ENCODE measurements around the gene EEFSEC.

EEFSEC gene

GRCh38 chr3:128127236-128127635 is 26.0 kb upstream of the EEFSEC start:
- ChIA-PET CTCF (no interaction called here), POLR2A (no interaction called here)
- DNase-seq (ENCODE audit: extremely low spot score) = no peak
- TF ChIP-seq SP1 (IDR thresholded peaks at IDR 0.05) (no peak), LEF1 (IDR thresholded peaks at IDR 0.05; ENCODE audit: borderline replicate concordance) (no peak), PKNOX1 (IDR thresholded peaks at IDR 0.05) (no peak), ELF4 (IDR thresholded peaks at IDR 0.05) (no peak), CTBP1 (IDR thresholded peaks at IDR 0.05; ENCODE audit: borderline replicate concordance) (no peak), ZNF384 (IDR thresholded peaks at IDR 0.05) (no peak), SUZ12 (IDR thresholded peaks at IDR 0.05) (no peak), L3MBTL2 (conservative IDR thresholded peaks at IDR 0.05) (no peak), FOXM1 (IDR thresholded peaks at IDR 0.05; ENCODE audit: borderline replicate concordance) (no peak), FOXK2 (IDR thresholded peaks at IDR 0.05) (no peak), NFRKB (IDR thresholded peaks at IDR 0.05) (no peak)

- CTCF ChIA-PET = no interaction called here
- TF ChIP-seq ZNF384 (IDR thresholded peaks at IDR 0.05) (no peak), FOXM1 (IDR thresholded peaks at IDR 0.05; ENCODE audit: borderline replicate concordance) (no peak), ARNT (IDR thresholded peaks at IDR 0.05) (no peak), HDGF (IDR thresholded peaks at IDR 0.05; ENCODE audit: borderline replicate concordance) (no peak)
- DNase-seq (ENCODE audit: extremely low spot score) = no peak
- POLR2A ChIA-PET = no interaction called here
Measured at GRCh38 chr3:128128251-128128650, 25.0 kb upstream of the EEFSEC start.

- ChIA-PET POLR2A (no interaction called here), CTCF (interaction anchor here (2.4 kb wide), 1 partner anchor 9 kb away, joined by 10 read pairs; the partner anchor contains the start of gene RUVBL1)
- no peak for DNase-seq (ENCODE audit: extremely low spot score)
- TF ChIP-seq CTBP1 (IDR thresholded peaks at IDR 0.05; ENCODE audit: borderline replicate concordance) (no peak), FOXA1 (IDR thresholded peaks at IDR 0.05) (no peak), PKNOX1 (IDR thresholded peaks at IDR 0.05) (no peak), SP1 (IDR thresholded peaks at IDR 0.05) (no peak), HDGF (IDR thresholded peaks at IDR 0.05; ENCODE audit: borderline replicate concordance) (no peak), L3MBTL2 (conservative IDR thresholded peaks at IDR 0.05) (no peak), LEF1 (IDR thresholded peaks at IDR 0.05; ENCODE audit: borderline replicate concordance) (no peak), TARDBP (IDR thresholded peaks at IDR 0.05) (no peak), ARNT (IDR thresholded peaks at IDR 0.05) (no peak), FOXM1 (IDR thresholded peaks at IDR 0.05; ENCODE audit: borderline replicate concordance) (no peak), ZNF384 (IDR thresholded peaks at IDR 0.05) (no peak), ELF4 (IDR thresholded peaks at IDR 0.05) (no peak), SUZ12 (IDR thresholded peaks at IDR 0.05) (no peak), NFRKB (IDR thresholded peaks at IDR 0.05) (no peak), BHLHE40 (IDR thresholded peaks at IDR 0.05; ENCODE audit: borderline replicate concordance) (no peak), FOXK2 (IDR thresholded peaks at IDR 0.05) (no peak)
Measured at GRCh38 chr3:128131897-128132646, 21.2 kb upstream of the EEFSEC start.

- no peak for DNase-seq (ENCODE audit: extremely low spot score)
Measured at GRCh38 chr3:128133273-128133883, 19.9 kb upstream of the EEFSEC start.

GRCh38 chr3:128143496-128143895 is 9.8 kb upstream of the EEFSEC start:
- TF ChIP-seq FOXK2 (IDR thresholded peaks at IDR 0.05) (no peak), SP1 (IDR thresholded peaks at IDR 0.05) (no peak), FOXM1 (IDR thresholded peaks at IDR 0.05; ENCODE audit: borderline replicate concordance) (no peak), ARNT (IDR thresholded peaks at IDR 0.05) (no peak), ZNF384 (IDR thresholded peaks at IDR 0.05) (no peak), L3MBTL2 (conservative IDR thresholded peaks at IDR 0.05) (no peak), PKNOX1 (IDR thresholded peaks at IDR 0.05) (no peak), CTBP1 (IDR thresholded peaks at IDR 0.05; ENCODE audit: borderline replicate concordance) (no peak), TARDBP (IDR thresholded peaks at IDR 0.05) (no peak), SUZ12 (IDR thresholded peaks at IDR 0.05) (no peak), BHLHE40 (IDR thresholded peaks at IDR 0.05; ENCODE audit: borderline replicate concordance) (no peak), HDGF (IDR thresholded peaks at IDR 0.05; ENCODE audit: borderline replicate concordance) (no peak), FOXA1 (IDR thresholded peaks at IDR 0.05) (no peak)
- ChIA-PET POLR2A (no interaction called here), CTCF (interaction anchor here (0.6 kb wide), 1 partner anchor 232 kb away, joined by 3 read pairs; no protein-coding TSS in a partner anchor)
- no peak for DNase-seq (ENCODE audit: extremely low spot score)

More at GRCh38 chr3:128133273-128133883, 19.9 kb upstream of the EEFSEC start:
- ChIA-PET POLR2A (interaction anchor here (1.5 to 1.8 kb wide), 2 partner anchors 10 to 20 kb away, joined by 4 to 8 read pairs; partner anchors contain the start of genes EEFSEC and RUVBL1), CTCF (interaction anchor here (0.6 to 2.4 kb wide), 8 partner anchors 10 to 66 kb away, joined by 3 to 10 read pairs (median 3); partner anchors contain the start of gene RUVBL1)
- no peak for TF ChIP-seq FOXA1 (IDR thresholded peaks at IDR 0.05)
- no peak for TF ChIP-seq SP1 (IDR thresholded peaks at IDR 0.05)
- no peak for TF ChIP-seq ARNT (IDR thresholded peaks at IDR 0.05)
- no peak for TF ChIP-seq FOXM1 (IDR thresholded peaks at IDR 0.05; ENCODE audit: borderline replicate concordance)
- TF ChIP-seq PKNOX1 (IDR thresholded peaks at IDR 0.05) = no peak
- TF ChIP-seq BHLHE40 (IDR thresholded peaks at IDR 0.05; ENCODE audit: borderline replicate concordance) = no peak
- no peak for TF ChIP-seq TARDBP (IDR thresholded peaks at IDR 0.05)
- TF ChIP-seq L3MBTL2 (conservative IDR thresholded peaks at IDR 0.05) = no peak
- TF ChIP-seq ELF4 (IDR thresholded peaks at IDR 0.05) = no peak
- no peak for TF ChIP-seq HDGF (IDR thresholded peaks at IDR 0.05; ENCODE audit: borderline replicate concordance)
- TF ChIP-seq FOXK2 (IDR thresholded peaks at IDR 0.05) = no peak
- no peak for TF ChIP-seq CTBP1 (IDR thresholded peaks at IDR 0.05; ENCODE audit: borderline replicate concordance)

All from HEK293T (cell line).